Esophagus squamous epithelium (tissue), 4 donors: Measurements from ENCODE around the gene SV2C.

ENCODE experiments used
- POLR2A ChIP-seq, 4 donors: fragments of 450-650 bp; IDR thresholded peaks; one replicate each; pipeline ENCODE4 v1.6.1; 2017; ENCODE audit warnings: antibody characterized with exemption in 4 of 4, mild to moderate bottlenecking in 4 of 4, moderate library complexity in 3 of 4
- TF ChIP-seq, protein P1 (sequence below), 6 experiments: fragments of 450-650 bp in 4 of 6; fragments of 200-600 bp in 2 of 6; sonication (generic) in 2 of 6; IDR thresholded peaks; one replicate each; pipeline ENCODE4 v1.5.1; 2016 to 2019; ENCODE audit warnings: antibody characterized with exemption in 6 of 6, mild to moderate bottlenecking in 4 of 6, moderate library complexity in 4 of 6

DNA sequence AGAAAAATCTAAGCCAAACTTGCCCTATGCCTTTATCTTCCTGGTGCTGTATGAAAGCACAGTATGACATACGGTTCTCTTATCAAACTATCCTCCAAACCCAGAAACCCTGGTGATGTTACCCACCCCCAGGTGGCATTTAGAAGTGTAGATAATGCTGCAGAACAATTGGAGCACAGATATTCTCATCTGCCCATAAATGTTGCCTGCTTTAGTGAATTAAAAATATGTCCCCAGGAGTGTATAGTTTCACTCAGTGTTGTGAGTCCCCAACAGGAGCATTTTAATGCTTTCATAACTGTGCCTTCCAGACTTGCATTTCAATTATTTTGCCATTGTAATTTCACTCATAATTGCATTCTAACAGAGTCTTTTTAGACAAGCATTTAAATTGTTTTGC, 50.8 kb downstream of the SV2C start:
- TF ChIP-seq, protein P1, sequence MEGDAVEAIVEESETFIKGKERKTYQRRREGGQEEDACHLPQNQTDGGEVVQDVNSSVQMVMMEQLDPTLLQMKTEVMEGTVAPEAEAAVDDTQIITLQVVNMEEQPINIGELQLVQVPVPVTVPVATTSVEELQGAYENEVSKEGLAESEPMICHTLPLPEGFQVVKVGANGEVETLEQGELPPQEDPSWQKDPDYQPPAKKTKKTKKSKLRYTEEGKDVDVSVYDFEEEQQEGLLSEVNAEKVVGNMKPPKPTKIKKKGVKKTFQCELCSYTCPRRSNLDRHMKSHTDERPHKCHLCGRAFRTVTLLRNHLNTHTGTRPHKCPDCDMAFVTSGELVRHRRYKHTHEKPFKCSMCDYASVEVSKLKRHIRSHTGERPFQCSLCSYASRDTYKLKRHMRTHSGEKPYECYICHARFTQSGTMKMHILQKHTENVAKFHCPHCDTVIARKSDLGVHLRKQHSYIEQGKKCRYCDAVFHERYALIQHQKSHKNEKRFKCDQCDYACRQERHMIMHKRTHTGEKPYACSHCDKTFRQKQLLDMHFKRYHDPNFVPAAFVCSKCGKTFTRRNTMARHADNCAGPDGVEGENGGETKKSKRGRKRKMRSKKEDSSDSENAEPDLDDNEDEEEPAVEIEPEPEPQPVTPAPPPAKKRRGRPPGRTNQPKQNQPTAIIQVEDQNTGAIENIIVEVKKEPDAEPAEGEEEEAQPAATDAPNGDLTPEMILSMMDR (IDR thresholded peaks at IDR 0.05), result no peak
- no peak for TF ChIP-seq POLR2A (IDR thresholded peaks at IDR 0.05)
